Mesendoderm (in vitro differentiated cells): ENCODE data around the gene R3HDM1.

Source experiments
- DNase-seq: peaks from one replicate; pipeline ENCODE4 v3.0.0; 2013
- H2AK5ac ChIP-seq: 2 replicates; pipeline ENCODE4 v1.6.1; 2013; ENCODE audit warnings: low read length, inconsistent platforms
- H2BK120ac ChIP-seq: 2 replicates; pipeline ENCODE4 v1.6.1; 2013; ENCODE audit warnings: low read depth, mild to moderate bottlenecking, low read length, moderate library complexity, mixed read lengths
- H2BK15ac ChIP-seq: replicated peaks from 2 replicates; pipeline ENCODE4 v1.6.1; 2013; ENCODE audit warnings: low read depth, mild to moderate bottlenecking, moderate library complexity
- H2BK5ac ChIP-seq: 2 replicates; pipeline ENCODE4 v1.6.1; 2013; ENCODE audit warnings: low read length, inconsistent platforms
- H3K18ac ChIP-seq: 2 replicates; pipeline ENCODE4 v1.6.1; 2013; ENCODE audit warnings: mild to moderate bottlenecking, low read length, mixed read lengths
- H3K23ac ChIP-seq: one replicate; pipeline ENCODE4 v1.6.1; 2013; ENCODE audit warnings: low read length
- H3K27ac ChIP-seq: 2 replicates; pipeline ENCODE4 v1.5.1; 2013; ENCODE audit warnings: low read depth, mild to moderate bottlenecking, inconsistent platforms, low read length, moderate library complexity
- H3K27me3 ChIP-seq: 2 replicates; pipeline ENCODE4 v1.6.1; 2013; ENCODE audit warnings: low read length, control low read depth, mild to moderate bottlenecking, inconsistent platforms; ENCODE audit not compliant: insufficient read depth, poor library complexity
- H3K36me3 ChIP-seq: 2 replicates; pipeline ENCODE4 v1.6.1; 2013; ENCODE audit warnings: low read length, inconsistent platforms; ENCODE audit not compliant: control insufficient read depth, insufficient read depth
- H3K4ac ChIP-seq: one replicate; pipeline ENCODE4 v1.6.1; 2013; ENCODE audit warnings: low read depth, mild to moderate bottlenecking, low read length, moderate library complexity
- H3K4me1 ChIP-seq: 2 replicates; pipeline ENCODE4 v1.6.1; 2013; ENCODE audit warnings: low read depth, low read length, inconsistent platforms; ENCODE audit not compliant: control insufficient read depth
- H3K4me2 ChIP-seq: 2 replicates; pipeline ENCODE4 v1.6.1; 2013; ENCODE audit warnings: low read length
- H3K4me3 ChIP-seq: 2 replicates; pipeline ENCODE4 v1.5.1; 2013; ENCODE audit warnings: mild to moderate bottlenecking, low read length
- H3K56ac ChIP-seq: one replicate; pipeline ENCODE4 v1.6.1; 2013; ENCODE audit warnings: low read length
- H3K79me1 ChIP-seq: 2 replicates; pipeline ENCODE4 v1.6.1; 2013; ENCODE audit warnings: low read length, inconsistent platforms
- H3K79me2 ChIP-seq: 2 replicates; pipeline ENCODE4 v1.6.1; 2013; ENCODE audit warnings: mild to moderate bottlenecking, low read length; ENCODE audit not compliant: control insufficient read depth, insufficient read depth
- H3K9ac ChIP-seq: 2 replicates; pipeline ENCODE4 v1.6.1; 2013; ENCODE audit warnings: low read length, inconsistent platforms
- H4K5ac ChIP-seq: one replicate; pipeline ENCODE4 v1.6.1; 2013; ENCODE audit warnings: low read length
- H4K8ac ChIP-seq: one replicate; pipeline ENCODE4 v1.6.1; 2013; ENCODE audit warnings: low read depth, mild to moderate bottlenecking, control low read depth, low read length, moderate library complexity
- WGBS: extraction: QIAGEN DNeasy Blood & Tissue Kit; methylation state at CpG from one replicate; pipeline ENCODE4 v1.1.7; 2013; ENCODE audit warnings: low lambda C conversion rate, missing lambda C conversion rate; ENCODE audit not compliant: insufficient coverage; ENCODE audit errors: extremely low coverage; 5-methylcytosine and 5-hydroxymethylcytosine counted together

Gene R3HDM1

DNA sequence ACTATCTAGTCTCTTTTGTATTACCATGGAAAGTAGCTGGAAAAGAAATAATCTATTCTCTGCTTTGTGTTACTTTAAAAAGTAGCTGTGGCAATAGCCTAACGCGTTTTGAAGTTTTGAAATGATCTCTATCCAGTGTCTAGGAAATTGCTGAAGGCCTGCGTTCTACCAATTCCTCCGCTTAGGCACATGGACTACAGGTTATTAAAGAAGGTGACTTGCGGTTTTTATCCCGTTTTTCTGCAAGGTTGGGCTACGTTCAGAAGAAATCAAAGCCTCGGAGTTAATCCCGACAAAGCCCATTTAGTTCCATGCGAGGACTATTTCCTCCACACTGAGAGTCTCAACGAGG, 209.7 kb downstream of the R3HDM1 start:
- no CpG with 5 or more reads among the region's 11 CpGs for WGBS
- no peak overlapping the region for H3K23ac ChIP-seq

GRCh38 chr2:135741395-135742324, 210.4 kb downstream of the R3HDM1 start, which contains the start of gene UBXN4:
Gene UBXN4 (plus strand): TSS chr2:135741855. CDS start chr2:135741930, 75 bp downstream.
- no peak within 1 kb of the TSS for H2BK120ac ChIP-seq
- no peak within 1 kb of the TSS for H4K8ac ChIP-seq
- peak within 1 kb of the TSS; percentile 77 for H3K18ac ChIP-seq
- H3K23ac ChIP-seq, result no peak within 1 kb of the TSS
- H4K5ac ChIP-seq, result no peak within 1 kb of the TSS
- H3K36me3 ChIP-seq, result no peaks in the 10 kb centered on the region
- peaks cover 8% of the 10 kb centered on the region for H3K79me1 ChIP-seq
- H3K4me1 ChIP-seq, result no peaks in the 10 kb centered on the region
- DNase-seq, result peak; percentile 100
- no peaks in the 10 kb centered on the region for H3K27me3 ChIP-seq
- peak within 1 kb of the TSS; percentile 99 for H3K9ac ChIP-seq
- H3K79me2 ChIP-seq, result peaks cover 29% of the 10 kb centered on the region
- H3K56ac ChIP-seq, result peak within 1 kb of the TSS; percentile 99
- peak within 1 kb of the TSS; percentile 66 for H3K4ac ChIP-seq
- peak within 1 kb of the TSS; percentile 97 for H3K27ac ChIP-seq
- peak within 1 kb of the TSS; percentile 99 for H3K4me3 ChIP-seq
- no peak within 1 kb of the TSS for H2AK5ac ChIP-seq
- H2BK5ac ChIP-seq, result peak within 1 kb of the TSS; percentile 43
- no peak within 1 kb of the TSS for H2BK15ac ChIP-seq
- peak within 1 kb of the TSS; percentile 58 for H3K4me2 ChIP-seq
- no CpG with 5 or more reads among the region's 93 CpGs for WGBS

More for the DNA sequence above, 209.7 kb downstream of the R3HDM1 start:
- Histone ChIP-seq H3K36me3 (no peaks in the 10 kb centered on the region), H2BK15ac (no peak overlapping the region), H3K4me3 (no peak overlapping the region), H3K4me1 (no peaks in the 10 kb centered on the region), H3K79me1 (peaks cover 6% of the 10 kb centered on the region), H3K18ac (no peak overlapping the region), H3K4ac (no peak overlapping the region), H2BK5ac (no peak overlapping the region), H4K5ac (no peak overlapping the region), H3K27ac (no peak overlapping the region), H2BK120ac (no peak overlapping the region), H3K79me2 (peaks cover 26% of the 10 kb centered on the region), H3K9ac (no peak overlapping the region), H3K56ac (no peak overlapping the region), H4K8ac (no peak overlapping the region), H3K27me3 (no peaks in the 10 kb centered on the region), H2AK5ac (no peak overlapping the region), H3K4me2 (no peak overlapping the region)
- DNase-seq, result no peak

DNA sequence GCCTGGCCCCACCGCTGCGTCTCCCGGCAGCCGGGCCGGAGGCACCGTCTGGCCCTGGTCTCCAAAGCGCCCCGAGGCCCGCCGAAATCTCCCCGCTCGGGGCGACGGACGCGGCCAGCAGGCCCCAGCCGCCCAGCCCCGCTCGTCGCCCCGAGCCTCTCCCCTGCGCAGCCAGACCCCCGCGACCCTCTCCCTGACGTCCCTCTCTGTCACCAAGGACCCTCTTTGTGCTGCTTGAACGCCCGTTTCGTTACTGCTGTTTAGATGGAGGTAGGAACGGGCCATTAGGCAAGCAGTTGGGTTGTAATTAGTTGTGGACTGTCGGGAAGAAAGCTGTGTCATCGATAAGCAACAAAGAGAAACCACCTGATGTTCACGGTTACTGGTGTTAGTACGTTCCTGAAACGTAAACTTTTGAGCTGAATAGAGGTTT, 211.1 kb downstream of the R3HDM1 start:
- WGBS, result no CpG with 5 or more reads among the region's 34 CpGs
- H3K18ac ChIP-seq, result peak overlapping the region; percentile 77
- DNase-seq, result peak; percentile 77
- H3K79me1 ChIP-seq, result peaks cover 11% of the 10 kb centered on the region
- H2AK5ac ChIP-seq, result no peak overlapping the region
- H3K4me1 ChIP-seq, result no peaks in the 10 kb centered on the region
- H3K4me2 ChIP-seq, result peak overlapping the region; percentile 58
- peak overlapping the region; percentile 97 for H3K27ac ChIP-seq
- no peak overlapping the region for H2BK15ac ChIP-seq
- peak overlapping the region; percentile 99 for H3K56ac ChIP-seq
- H3K27me3 ChIP-seq, result no peaks in the 10 kb centered on the region
- peaks cover 32% of the 10 kb centered on the region for H3K79me2 ChIP-seq
- peak overlapping the region; percentile 66 for H3K4ac ChIP-seq
- H3K4me3 ChIP-seq, result peak overlapping the region; percentile 99
- no peak overlapping the region for H4K8ac ChIP-seq
- H2BK5ac ChIP-seq, result no peak overlapping the region
- H2BK120ac ChIP-seq, result no peak overlapping the region
- H3K36me3 ChIP-seq, result no peaks in the 10 kb centered on the region
- no peak overlapping the region for H4K5ac ChIP-seq
- peak overlapping the region; percentile 99 for H3K9ac ChIP-seq
- no peak overlapping the region for H3K23ac ChIP-seq

- Histone ChIP-seq H3K79me2 (peaks cover 34% of the 10 kb centered on the region), H3K56ac (no peak overlapping the region), H2BK5ac (no peak overlapping the region), H2BK15ac (no peak overlapping the region), H3K4me2 (no peak overlapping the region), H3K36me3 (no peaks in the 10 kb centered on the region), H3K23ac (no peak overlapping the region), H3K9ac (peak overlapping the region; percentile 21), H3K27ac (no peak overlapping the region), H3K4me1 (no peaks in the 10 kb centered on the region), H3K79me1 (peaks cover 11% of the 10 kb centered on the region), H4K8ac (no peak overlapping the region), H3K4me3 (no peak overlapping the region), H2BK120ac (no peak overlapping the region), H2AK5ac (no peak overlapping the region), H3K27me3 (no peaks in the 10 kb centered on the region), H4K5ac (no peak overlapping the region), H3K18ac (no peak overlapping the region), H3K4ac (no peak overlapping the region)
- WGBS, result no CpG with 5 or more reads among the region's 1 CpG
- no peak for DNase-seq
Observed at GRCh38 chr2:135743860-135744259, 212.6 kb downstream of the R3HDM1 start.

GRCh38 chr2:135744760-135745314, 213.6 kb downstream of the R3HDM1 start:
- Histone ChIP-seq H2BK120ac (no peak overlapping the region), H3K4me1 (no peaks in the 10 kb centered on the region), H2AK5ac (no peak overlapping the region), H3K18ac (no peak overlapping the region), H2BK15ac (no peak overlapping the region), H3K4me2 (no peak overlapping the region), H3K79me1 (peaks cover 11% of the 10 kb centered on the region), H3K27me3 (no peaks in the 10 kb centered on the region), H3K23ac (no peak overlapping the region), H3K56ac (no peak overlapping the region), H4K8ac (no peak overlapping the region), H3K4ac (no peak overlapping the region), H2BK5ac (no peak overlapping the region), H3K36me3 (no peaks in the 10 kb centered on the region), H3K79me2 (peaks cover 34% of the 10 kb centered on the region), H3K27ac (no peak overlapping the region), H4K5ac (no peak overlapping the region), H3K9ac (no peak overlapping the region), H3K4me3 (no peak overlapping the region)
- no CpG with 5 or more reads among the region's 5 CpGs for WGBS
- DNase-seq, result peak; percentile 80
